ENCODE data around the gene C20orf204. TPM values are rescaled to one million over a fixed set of nuclear protein-coding genes. Genes with fewer than 3 reads are reported as not detected.

Gene C20orf204
- total and polyA plus RNA-seq, 2 of the 4 experiments (the other 2 are of a cell fraction): 0.09 to 0.18 TPM

- Histone ChIP-seq H3K36me3 (ENCODE audit: control insufficient read depth, insufficient read depth, low read length) (no peaks in the 10 kb centered on the region), H2BK20ac (ENCODE audit: low read depth, low read length) (no peak overlapping the region), H3K4ac (ENCODE audit: low read depth, low read length) (no peak overlapping the region), H3K9me1 (ENCODE audit: insufficient read depth, low read length) (no peaks in the 10 kb centered on the region), H3K4me1 (ENCODE audit: control insufficient read depth, insufficient read depth, low read length) (peaks cover 5% of the 10 kb centered on the region), H2BK120ac (ENCODE audit: low read depth, low read length) (no peak overlapping the region), H3K23ac (ENCODE audit: low read depth, low read length) (no peak overlapping the region), H3K4me3 (ENCODE audit: insufficient read depth, low read depth, low read length) (no peak overlapping the region), H2BK15ac (ENCODE audit: low read depth, low read length) (no peak overlapping the region), H2AK9ac (replicated peaks; ENCODE audit: low read depth, low read length, poor library complexity) (no peak overlapping the region), H3K9me3 (ENCODE audit: control insufficient read depth, insufficient read depth, low read length) (no peaks in the 10 kb centered on the region), H3K56ac (ENCODE audit: extremely low read depth, insufficient read depth, low read length) (no peak overlapping the region), H3K79me1 (ENCODE audit: low read depth in 1 of 2, low read length in 2 of 2) (no peaks in the 10 kb centered on the region), H3K9ac (ENCODE audit: low read depth, low read length) (no peak overlapping the region), H2AK5ac (ENCODE audit: low read depth, low read length) (peak overlapping the region; percentile 16; the same call in 1 of the 2 replicates), H3K27me3 (ENCODE audit: control insufficient read depth, insufficient read depth, low read length) (peaks cover 20% of the 10 kb centered on the region; the same call in 1 of the 2 replicates), H3K27ac (ENCODE audit: insufficient read depth, low read length) (no peak overlapping the region), H3K4me2 (ENCODE audit: low read depth, low read length) (no peak overlapping the region), H4K5ac (ENCODE audit: low read depth, low read length) (no peak overlapping the region), H3K18ac (ENCODE audit: low read depth, low read length) (no peak overlapping the region), H4K8ac (ENCODE audit: low read depth in 2 of 2, low read length in 2 of 2) (no peak overlapping the region), H2BK5ac (ENCODE audit: low read depth, low read length, poor library complexity, severe bottlenecking) (no peak overlapping the region), H3K14ac (replicated peaks; ENCODE audit: low read depth, low read length) (no peak overlapping the region), H4K20me1 (ENCODE audit: insufficient read depth, low read length) (no peaks in the 10 kb centered on the region), H2AFZ (replicated peaks; ENCODE audit: low read length, poor library complexity) (no peak overlapping the region), H4K91ac (ENCODE audit: insufficient read depth, low read depth, low read length) (no peak overlapping the region)
- BruUV-seq (replicated peaks): no TSS peak
- ChIA-PET POLR2A (ENCODE audit: unreplicated experiment) (no interaction called here), CTCF (interaction anchor here (0.7 kb wide), 1 partner anchor 98 kb away, joined by 3 read pairs; no protein-coding TSS in a partner anchor)
- no peak for ATAC-seq (ENCODE audit: low read depth)
- intact Hi-C loops (cut with micrococcal nuclease) (loop anchor here (5.0 kb wide), 1 partner anchor 518 kb away; the partner anchor contains the start of gene PTK6), dilution Hi-C loops (cut with HindIII; ENCODE audit: low sequenced_read_pairs, unreplicated experiment) (no loop called here), in situ Hi-C loops (cut with MboI; ENCODE audit: low sequenced_read_pairs) (no loop called here)
- DNase-seq: no peak
- TF ChIP-seq FOS (IDR thresholded peaks at IDR 0.05; ENCODE audit: low read depth, low read length) (no peak), NFE2L2 (IDR thresholded peaks at IDR 0.05; ENCODE audit: low read depth, low read length) (no peak), MAZ (IDR thresholded peaks at IDR 0.05; ENCODE audit: borderline replicate concordance, low read depth, low read length) (no peak), BHLHE40 (IDR thresholded peaks at IDR 0.05; ENCODE audit: low read depth, low read length) (no peak), MXI1 (IDR thresholded peaks at IDR 0.05; ENCODE audit: borderline replicate concordance, low read depth, low read length) (no peak), RCOR1 (IDR thresholded peaks at IDR 0.05; ENCODE audit: insufficient replicate concordance, low read length) (no peak), RAD21 (IDR thresholded peaks at IDR 0.05; ENCODE audit: low read length) (no peak), CTCF (conservative IDR thresholded peaks at IDR 0.05; ENCODE audit: low read depth, low read length) (no peak), CHD1 (IDR thresholded peaks at IDR 0.05; ENCODE audit: low read depth, low read length) (no peak), ELK1 (IDR thresholded peaks at IDR 0.05; ENCODE audit: borderline replicate concordance, low read depth, low read length) (no peak), MAFK (IDR thresholded peaks at IDR 0.05; ENCODE audit: low read depth, low read length) (no peak), RFX5 (IDR thresholded peaks at IDR 0.05; ENCODE audit: low read depth, low read length) (no peak), POLR2A (IDR thresholded peaks at IDR 0.05; ENCODE audit: low read depth, low read length) (no peak), SMC3 (IDR thresholded peaks at IDR 0.05; ENCODE audit: low read depth, low read length) (no peak), USF2 (IDR thresholded peaks at IDR 0.05; ENCODE audit: low read depth, low read length) (no peak), CEBPB (IDR thresholded peaks at IDR 0.05; ENCODE audit: low read depth, low read length) (no peak)
- WGBS, 2 experiments (ENCODE audit: extremely low coverage in 2 of 2, insufficient read length in 1 of 2): 80% methylated on average over 1 of the region's 9 CpGs; no CpG with 5 or more reads in 1 of the 2 experiments
These were observed 19.5 kb downstream of the C20orf204 start for GRCh38 chr20:64055396-64055892.

Measured in IMR-90 (cell line).